ENCODE data around the gene SEC22C.

- TF ChIP-seq CTCF (IDR thresholded peaks at IDR 0.05) (no peak), POLR2A (IDR thresholded peaks at IDR 0.05) (no peak), EP300 (IDR thresholded peaks at IDR 0.05) (no peak), POLR2AphosphoS5 (IDR thresholded peaks at IDR 0.05) (no peak)
Observed at GRCh38 chr3:42503957-42504333, 77.8 kb downstream of the SEC22C start.

All from suprapubic skin (tissue), 4 donors.